GM12878 (cell line): ENCODE results near the gene PRKAB1. TPM values are rescaled to one million over a fixed set of nuclear protein-coding genes. Genes with fewer than 3 reads are reported as not detected.

ENCODE experiments used
- CEBPZ ChIP-seq: fragments of 150-350 bp; IDR thresholded peaks from 2 replicates; pipeline ENCODE4 v1.6.1; 2016; ENCODE audit warnings: low read depth, low read length
- CTCF ChIP-seq, 3 experiments: IDR thresholded peaks in 2 of 3; conservative IDR thresholded peaks in 1 of 3; 2 replicates each; pipeline ENCODE4 v1.5.1; 2011; ENCODE audit warnings: low read depth in 3 of 3, low read length in 3 of 3, mild to moderate bottlenecking in 3 of 3, control low read depth in 2 of 3, moderate library complexity in 2 of 3, inconsistent platforms in 1 of 3, mixed read lengths in 1 of 3; ENCODE audit not compliant: control insufficient read depth in 2 of 3, insufficient read depth in 1 of 3; ENCODE audit errors: extremely low read depth in 1 of 3
- EGR1 ChIP-seq, 2 experiments: IDR thresholded peaks; 1 replicate in 1 of 2; 2 replicates in 1 of 2; pipeline ENCODE4 v1.6.1; 2011 to 2012; ENCODE audit warnings: low read depth in 2 of 2, low read length in 2 of 2, borderline replicate concordance in 1 of 2, mild to moderate bottlenecking in 1 of 2, moderate library complexity in 1 of 2
- ESRRA ChIP-seq: IDR thresholded peaks from 2 replicates; pipeline ENCODE4 v1.6.1; 2012; ENCODE audit warnings: mild to moderate bottlenecking, low read length, improper control_type of control experiment
- EZH2 ChIP-seq: IDR thresholded peaks from 2 replicates; pipeline ENCODE4 v1.6.1; 2012; ENCODE audit warnings: low read depth, mild to moderate bottlenecking, control low read depth, inconsistent platforms, low read length, borderline replicate concordance; ENCODE audit not compliant: control insufficient read depth
- HDGF ChIP-seq: fragments of 450-650 bp; IDR thresholded peaks from 2 replicates; pipeline ENCODE4 v1.6.1; 2016; ENCODE audit warnings: antibody characterized with exemption
- KDM1A ChIP-seq: fragments of 200-600 bp; sonication (generic); IDR thresholded peaks from 2 replicates; pipeline ENCODE4 v1.6.1; 2016; ENCODE audit warnings: borderline replicate concordance
- NFIC ChIP-seq: IDR thresholded peaks from 2 replicates; pipeline ENCODE4 v1.6.1; 2012; ENCODE audit warnings: low read depth, mild to moderate bottlenecking, inconsistent platforms, low read length, moderate library complexity
- NKRF ChIP-seq: fragments of 450-650 bp; conservative IDR thresholded peaks from 2 replicates; pipeline ENCODE4 v1.6.1; 2017; ENCODE audit warnings: mild to moderate bottlenecking, moderate library complexity
- ZSCAN29 ChIP-seq: fragments of 450-650 bp; IDR thresholded peaks from 2 replicates; pipeline ENCODE4 v1.6.1; 2017; ENCODE audit warnings: mild to moderate bottlenecking, moderate library complexity
- polyA plus RNA-seq, 11 experiments: library from polyadenylated mRNA; depleted of rRNA in 4 of 11; unstranded in 6 of 11; stranded (reverse) in 5 of 11; fragments of >200 nt; fragmentation: Nextera tagmentation in 4 of 11; fragmentation: Illumina TruSeq in 1 of 11; extraction: Ambion mirVana in 4 of 11; extraction: Trizol in 1 of 11; gene quantifications; 1 replicate in 1 of 11; 2 replicates in 10 of 11; pipeline versions ENCODE4 v1.2.1 to v1.2.3, GENCODE V29; 2011 to 2016; ENCODE audit warnings: inconsistent platforms in 2 of 11, missing spikeins in 2 of 11, low read depth in 1 of 11
- total RNA-seq, 4 experiments: library from RNA; depleted of rRNA in 3 of 4; stranded (reverse); fragments of >200 nt in 3 of 4; fragmentation: Illumina TruSeq in 1 of 4; extraction: Trizol in 1 of 4; gene quantifications; 2 replicates each; pipeline versions ENCODE4 v1.2.1 to v1.2.3, GENCODE V29; 2013 to 2021
- TF ChIP-seq, protein P1 (sequence below): fragments of 450-650 bp; IDR thresholded peaks from 2 replicates; pipeline ENCODE4 v1.6.1; 2017; ENCODE audit warnings: mild to moderate bottlenecking, low read depth, inconsistent platforms; ENCODE audit not compliant: poor library complexity, severe bottlenecking
- TF ChIP-seq, protein P2 (sequence below): IDR thresholded peaks from 2 replicates; pipeline ENCODE4 v1.6.1; 2012; ENCODE audit warnings: improper control_type of control experiment, low read depth, low read length; ENCODE audit not compliant: insufficient replicate concordance

PRKAB1 gene
- total and polyA plus RNA-seq, 10 of the 15 experiments (the other 5 are each of a cell fraction or from before 2014, with no cell fraction given): 24.6 to 85.0 (median 50.6) TPM

DNA sequence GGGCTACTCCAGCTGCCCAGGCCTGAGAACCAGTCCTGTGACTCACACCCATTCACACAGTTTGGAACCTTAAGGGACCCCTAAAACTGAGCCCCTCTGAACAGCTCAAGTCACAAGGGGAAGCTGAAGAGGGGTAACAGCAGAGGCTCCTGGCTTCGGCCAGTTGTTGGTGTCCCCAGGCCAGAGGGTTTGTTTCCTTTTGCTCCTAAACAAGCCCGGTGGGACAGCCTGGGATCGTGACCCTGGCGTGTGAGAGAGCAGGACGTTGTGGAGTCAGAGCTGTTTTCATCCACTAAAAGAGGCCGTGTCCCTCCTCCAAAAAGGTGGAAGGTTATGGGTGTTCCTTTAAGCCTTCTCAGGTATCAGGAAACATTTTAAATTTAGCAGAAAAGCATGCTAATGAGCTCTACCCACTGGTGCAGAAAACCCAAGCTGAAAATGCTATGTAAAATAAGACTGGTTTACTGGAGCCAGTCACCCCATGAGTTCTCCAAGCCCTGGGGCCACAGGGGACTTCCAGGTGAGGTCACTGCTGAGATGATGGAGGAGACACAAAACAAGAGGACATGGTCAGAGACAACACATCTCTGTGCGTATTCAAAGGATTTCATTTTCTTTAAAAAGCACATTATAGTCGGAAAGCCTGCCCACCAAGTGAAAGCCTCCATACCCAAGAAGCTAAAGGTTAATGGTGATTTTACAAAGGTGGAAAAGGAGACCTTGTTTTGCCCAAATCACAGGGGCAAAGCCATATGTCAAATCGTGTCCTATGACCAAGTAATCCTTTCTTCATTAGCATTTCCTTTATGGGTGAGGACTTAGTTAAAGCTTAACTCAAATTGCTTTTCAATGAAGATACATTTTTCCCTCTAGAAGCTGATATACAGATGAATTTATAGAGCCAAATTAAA is 14.1 kb downstream of the PRKAB1 start (continued):
- TF ChIP-seq, protein P1, sequence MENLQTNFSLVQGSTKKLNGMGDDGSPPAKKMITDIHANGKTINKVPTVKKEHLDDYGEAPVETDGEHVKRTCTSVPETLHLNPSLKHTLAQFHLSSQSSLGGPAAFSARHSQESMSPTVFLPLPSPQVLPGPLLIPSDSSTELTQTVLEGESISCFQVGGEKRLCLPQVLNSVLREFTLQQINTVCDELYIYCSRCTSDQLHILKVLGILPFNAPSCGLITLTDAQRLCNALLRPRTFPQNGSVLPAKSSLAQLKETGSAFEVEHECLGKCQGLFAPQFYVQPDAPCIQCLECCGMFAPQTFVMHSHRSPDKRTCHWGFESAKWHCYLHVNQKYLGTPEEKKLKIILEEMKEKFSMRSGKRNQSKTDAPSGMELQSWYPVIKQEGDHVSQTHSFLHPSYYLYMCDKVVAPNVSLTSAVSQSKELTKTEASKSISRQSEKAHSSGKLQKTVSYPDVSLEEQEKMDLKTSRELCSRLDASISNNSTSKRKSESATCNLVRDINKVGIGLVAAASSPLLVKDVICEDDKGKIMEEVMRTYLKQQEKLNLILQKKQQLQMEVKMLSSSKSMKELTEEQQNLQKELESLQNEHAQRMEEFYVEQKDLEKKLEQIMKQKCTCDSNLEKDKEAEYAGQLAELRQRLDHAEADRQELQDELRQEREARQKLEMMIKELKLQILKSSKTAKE: no peak
- TF ChIP-seq KDM1A (no peak), EZH2 (no peak), NFIC (0 out of 2 replicates have a peak, but pooled peaks have one; percentile 48), CTCF (IDR thresholded peaks at IDR 0.05 in 2 of 3, conservative IDR thresholded peaks at IDR 0.05 in 1 of 3; ENCODE audit: control insufficient read depth in 2 of 3, extremely low read depth in 1 of 3, insufficient read depth in 1 of 3, low read depth in 3 of 3, low read length in 3 of 3) (no peak), NKRF (no peak), HDGF (no peak), ESRRA (no peak), ZSCAN29 (no peak), EGR1 (IDR thresholded peaks at IDR 0.05; ENCODE audit: borderline replicate concordance in 1 of 2, low read depth in 2 of 2, low read length in 2 of 2) (no peak), CEBPZ (no peak)
- TF ChIP-seq, protein P2, sequence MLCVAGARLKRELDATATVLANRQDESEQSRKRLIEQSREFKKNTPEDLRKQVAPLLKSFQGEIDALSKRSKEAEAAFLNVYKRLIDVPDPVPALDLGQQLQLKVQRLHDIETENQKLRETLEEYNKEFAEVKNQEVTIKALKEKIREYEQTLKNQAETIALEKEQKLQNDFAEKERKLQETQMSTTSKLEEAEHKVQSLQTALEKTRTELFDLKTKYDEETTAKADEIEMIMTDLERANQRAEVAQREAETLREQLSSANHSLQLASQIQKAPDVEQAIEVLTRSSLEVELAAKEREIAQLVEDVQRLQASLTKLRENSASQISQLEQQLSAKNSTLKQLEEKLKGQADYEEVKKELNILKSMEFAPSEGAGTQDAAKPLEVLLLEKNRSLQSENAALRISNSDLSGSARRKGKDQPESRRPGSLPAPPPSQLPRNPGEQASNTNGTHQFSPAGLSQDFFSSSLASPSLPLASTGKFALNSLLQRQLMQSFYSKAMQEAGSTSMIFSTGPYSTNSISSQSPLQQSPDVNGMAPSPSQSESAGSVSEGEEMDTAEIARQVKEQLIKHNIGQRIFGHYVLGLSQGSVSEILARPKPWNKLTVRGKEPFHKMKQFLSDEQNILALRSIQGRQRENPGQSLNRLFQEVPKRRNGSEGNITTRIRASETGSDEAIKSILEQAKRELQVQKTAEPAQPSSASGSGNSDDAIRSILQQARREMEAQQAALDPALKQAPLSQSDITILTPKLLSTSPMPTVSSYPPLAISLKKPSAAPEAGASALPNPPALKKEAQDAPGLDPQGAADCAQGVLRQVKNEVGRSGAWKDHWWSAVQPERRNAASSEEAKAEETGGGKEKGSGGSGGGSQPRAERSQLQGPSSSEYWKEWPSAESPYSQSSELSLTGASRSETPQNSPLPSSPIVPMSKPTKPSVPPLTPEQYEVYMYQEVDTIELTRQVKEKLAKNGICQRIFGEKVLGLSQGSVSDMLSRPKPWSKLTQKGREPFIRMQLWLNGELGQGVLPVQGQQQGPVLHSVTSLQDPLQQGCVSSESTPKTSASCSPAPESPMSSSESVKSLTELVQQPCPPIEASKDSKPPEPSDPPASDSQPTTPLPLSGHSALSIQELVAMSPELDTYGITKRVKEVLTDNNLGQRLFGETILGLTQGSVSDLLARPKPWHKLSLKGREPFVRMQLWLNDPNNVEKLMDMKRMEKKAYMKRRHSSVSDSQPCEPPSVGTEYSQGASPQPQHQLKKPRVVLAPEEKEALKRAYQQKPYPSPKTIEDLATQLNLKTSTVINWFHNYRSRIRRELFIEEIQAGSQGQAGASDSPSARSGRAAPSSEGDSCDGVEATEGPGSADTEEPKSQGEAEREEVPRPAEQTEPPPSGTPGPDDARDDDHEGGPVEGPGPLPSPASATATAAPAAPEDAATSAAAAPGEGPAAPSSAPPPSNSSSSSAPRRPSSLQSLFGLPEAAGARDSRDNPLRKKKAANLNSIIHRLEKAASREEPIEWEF: no peak
